HL-60 (cell line): ENCODE measurements around the gene SCNN1G.

Source experiments
- CTCF ChIP-seq: IDR thresholded peaks from one replicate; pipeline ENCODE4 v1.5.1; 2011; ENCODE audit warnings: low read length, control low read depth, inconsistent platforms; ENCODE audit not compliant: insufficient read depth
- POLR2AphosphoS5 ChIP-seq: IDR thresholded peaks from 2 replicates; pipeline ENCODE4 v1.6.1; 2012; ENCODE audit warnings: low read depth

GRCh38 chr16:23186171-23186570 lies 3.6 kb downstream of the SCNN1G start:
- TF ChIP-seq POLR2AphosphoS5 (no peak), CTCF (no peak)
